HG03342 (cell line): Measurements from ENCODE around the gene APBA3.
A peak's percentile ranks its signal among the peaks of the same experiment; 100 is the strongest.
"Not testable (repeated sequence)": the region's sequence is repeated elsewhere in the genome, so short reads cannot be mapped to it uniquely, and the experiment has no call there.

Experiments
- ATAC-seq: cut with Tn5 transposase; IDR thresholded peaks from one replicate; pipeline ENCODE4 v1.9.1; 2021; ENCODE audit warnings: mild to moderate bottlenecking, moderate library complexity; ENCODE audit not compliant: unreplicated experiment

The APBA3 gene

DNA sequence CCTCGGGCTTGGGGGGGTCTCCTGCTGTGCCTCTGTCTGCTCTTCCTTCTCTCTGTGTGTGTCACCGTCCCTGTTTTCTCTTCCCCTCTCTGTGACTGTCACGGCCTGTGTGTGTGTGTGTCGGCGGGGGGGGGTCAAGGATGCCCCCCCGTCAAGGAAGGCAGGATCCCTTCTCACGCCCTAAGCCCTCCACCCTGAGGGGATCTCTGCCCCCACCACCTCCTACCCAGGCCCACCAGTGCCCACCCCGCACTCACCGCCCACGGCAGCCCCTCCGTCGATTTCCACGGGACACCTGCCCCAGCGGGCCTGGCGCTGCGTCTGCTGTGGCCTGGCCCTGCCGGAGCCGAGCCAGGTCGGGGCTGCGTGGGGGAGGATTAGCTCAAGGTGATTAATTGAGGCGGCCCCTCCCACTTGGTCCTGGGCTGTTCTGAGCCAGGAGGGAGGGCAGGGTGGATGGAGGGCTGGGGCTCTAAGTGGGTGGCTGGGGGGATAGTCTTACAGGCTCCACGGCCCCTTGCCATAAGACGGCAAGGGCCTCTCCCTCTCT is 10.5 kb upstream of the APBA3 start, which contains the start of gene RAX2:
TSS of gene RAX2 (minus strand) at position 323 of the 550 bp plus-strand sequence. CDS start 486 bp downstream, outside the sequence.
- ATAC-seq = no peak

DNA sequence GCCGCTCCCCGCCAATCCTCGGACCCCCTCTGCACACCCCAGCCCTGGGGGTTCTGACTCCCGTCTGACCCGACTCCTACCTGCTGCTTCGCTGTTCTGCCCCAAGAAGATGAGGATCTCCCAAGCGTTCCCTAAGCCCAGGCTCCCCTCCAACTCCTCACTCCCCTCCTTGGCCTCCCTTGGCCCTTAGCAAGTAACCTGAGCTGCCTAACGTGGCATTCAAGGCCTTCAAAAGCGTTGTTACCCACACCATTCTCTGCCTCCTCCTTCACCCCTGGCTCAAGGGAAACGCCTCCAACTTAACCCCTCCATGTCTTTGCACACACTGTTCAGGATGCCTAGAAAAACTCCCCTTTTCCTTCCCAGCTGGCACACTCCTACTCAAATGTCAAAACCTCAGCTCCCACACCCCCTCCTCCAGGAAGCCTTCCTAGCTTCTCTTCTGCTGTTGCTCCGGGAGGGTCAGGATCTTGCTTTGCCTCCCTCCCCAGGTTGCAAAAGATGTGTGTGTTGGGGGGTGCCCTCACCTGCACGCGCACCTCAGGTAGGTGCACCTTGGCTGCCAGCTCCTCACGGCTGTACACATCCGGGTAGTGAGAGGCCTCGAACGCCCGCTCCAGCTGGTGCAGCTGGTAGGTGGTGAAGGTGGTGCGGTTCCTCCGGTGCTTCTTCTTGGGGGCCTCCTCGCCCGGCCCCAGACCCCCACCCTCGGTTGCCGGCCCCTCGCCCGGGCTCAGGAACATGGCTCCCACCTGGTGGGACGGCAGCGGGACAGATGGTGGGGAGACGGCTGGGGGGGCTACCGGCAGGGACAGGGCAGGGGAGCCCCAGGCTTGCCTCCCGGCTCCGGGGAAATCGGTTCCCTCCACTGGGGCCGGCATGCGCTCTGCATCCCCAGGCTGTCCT is 9.8 kb upstream of the APBA3 start:
- no peak for ATAC-seq

DNA sequence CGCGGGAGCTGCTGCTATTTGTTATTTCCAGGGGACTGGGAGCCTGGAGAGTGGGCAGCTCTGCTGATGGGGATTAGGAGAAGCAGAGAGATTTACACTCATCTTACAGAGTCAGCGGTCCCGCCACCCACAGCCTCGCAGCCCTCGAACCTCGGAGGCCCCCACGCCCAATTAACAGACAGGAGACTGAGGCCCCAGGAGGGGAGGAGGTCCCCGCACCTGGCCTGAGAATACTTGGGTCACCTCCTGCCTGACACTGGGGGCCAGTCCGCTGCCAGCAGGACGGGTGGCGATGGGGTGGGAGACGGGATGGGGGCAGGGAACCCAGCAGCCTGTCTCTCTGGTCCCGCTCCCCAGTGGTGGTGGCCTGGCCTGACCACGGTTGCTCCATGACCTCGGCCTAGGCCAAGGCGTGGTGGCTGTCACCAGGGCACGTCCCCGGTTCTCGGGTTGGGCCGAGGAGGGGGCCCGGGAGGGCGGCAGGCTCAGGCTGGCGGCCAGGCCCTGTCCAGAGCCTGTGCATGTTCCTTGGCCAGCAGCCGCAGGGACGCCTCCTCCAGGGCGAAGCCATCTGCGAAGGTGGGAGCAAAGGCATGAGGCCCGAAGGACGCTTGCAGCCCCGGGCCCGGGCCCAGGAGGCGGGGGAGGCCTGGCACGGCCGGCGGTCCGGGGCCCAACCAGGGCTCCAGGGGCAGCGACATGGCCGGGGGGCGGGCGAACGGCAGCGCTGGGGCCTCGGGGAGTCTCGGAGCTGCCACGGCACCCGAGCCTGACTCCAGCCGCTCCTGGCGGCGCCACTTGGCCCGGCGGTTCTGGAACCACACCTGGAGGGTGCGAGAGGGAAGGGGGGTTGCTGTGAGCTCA is 8.9 kb upstream of the APBA3 start:
- no peak for ATAC-seq

GRCh38 chr19:3769494-3769893 is 8.0 kb upstream of the APBA3 start:
- ATAC-seq = no peak

DNA sequence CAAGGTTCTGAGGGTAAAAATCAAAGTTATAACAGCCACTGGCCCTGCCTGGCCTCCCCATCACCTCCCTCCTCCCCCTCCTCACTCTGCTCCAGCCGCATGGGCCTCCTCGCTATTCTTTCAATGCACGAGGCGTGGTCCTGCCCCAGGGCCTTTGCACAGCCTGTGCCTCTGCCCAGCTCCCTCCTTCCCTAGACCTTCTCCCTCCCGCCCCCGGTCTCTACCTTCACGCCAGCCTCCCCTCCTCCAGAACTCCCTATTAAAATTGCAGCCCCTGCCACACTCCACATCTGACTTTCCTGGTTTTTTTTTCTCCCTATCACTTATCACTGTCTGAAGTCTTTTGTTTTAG is 7.2 kb upstream of the APBA3 start:
- ATAC-seq = no peak

DNA sequence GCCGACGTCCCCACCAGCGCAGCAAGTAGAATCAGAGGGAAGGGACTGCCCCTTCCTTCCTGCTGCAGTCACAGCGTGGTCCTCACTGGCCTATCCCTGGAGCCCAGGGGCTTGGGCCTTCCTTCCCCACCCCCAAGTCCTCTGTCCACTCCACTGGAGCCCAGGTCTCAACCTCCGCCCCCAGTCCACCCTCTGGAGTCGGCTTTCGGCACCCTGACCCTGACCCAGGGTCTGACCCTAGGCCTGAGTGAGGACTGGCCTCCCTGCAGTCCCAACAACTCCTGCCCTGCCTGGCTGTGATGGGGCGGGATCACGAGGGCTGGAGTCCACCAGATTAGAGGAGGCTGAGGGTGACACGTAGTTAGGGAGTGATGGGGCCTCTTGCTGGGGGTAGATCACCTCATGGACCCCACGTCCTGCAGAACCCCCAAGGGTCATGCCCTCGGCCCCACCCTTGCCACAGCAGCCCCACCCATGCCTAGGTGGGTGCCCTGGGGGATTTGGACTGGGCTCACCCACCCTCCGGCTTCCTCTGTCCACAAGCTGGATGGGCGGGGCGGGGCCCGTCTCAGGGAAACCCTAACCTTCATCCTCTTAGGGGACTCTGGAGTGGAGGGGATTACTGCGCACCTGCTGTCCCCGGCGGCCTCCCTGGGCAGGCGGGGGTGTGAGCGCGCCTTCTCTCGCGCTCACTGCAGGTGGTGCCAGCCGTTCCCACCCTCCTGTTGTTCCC is 6.7 kb upstream of the APBA3 start:
- ATAC-seq = no peak

DNA sequence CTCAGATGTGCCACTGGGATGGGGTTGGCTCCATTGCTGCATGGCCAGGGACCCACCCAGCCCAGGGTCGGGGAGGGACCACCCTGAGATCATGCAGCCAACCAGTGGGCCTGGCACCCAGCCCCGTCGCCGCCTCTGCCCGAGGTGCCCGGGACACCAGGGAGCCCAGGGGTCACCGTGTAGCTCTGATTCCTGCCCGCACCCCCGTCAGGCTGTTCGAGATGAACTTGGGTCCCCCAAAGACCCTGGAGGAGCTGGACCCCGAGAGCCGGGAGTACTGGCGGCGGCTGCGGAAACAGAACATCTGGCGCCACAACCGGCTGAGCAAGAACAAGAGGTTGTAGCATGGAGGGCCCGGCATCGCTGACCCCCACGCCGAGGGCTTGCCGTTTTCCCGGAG is 5.6 kb upstream of the APBA3 start:
- no peak for ATAC-seq

- ATAC-seq = no peak
Measured at GRCh38 chr19:3766520-3766919, 5.0 kb upstream of the APBA3 start.

- ATAC-seq = not testable (repeated sequence)
Measured at GRCh38 chr19:3765757-3766156, 4.3 kb upstream of the APBA3 start.

DNA sequence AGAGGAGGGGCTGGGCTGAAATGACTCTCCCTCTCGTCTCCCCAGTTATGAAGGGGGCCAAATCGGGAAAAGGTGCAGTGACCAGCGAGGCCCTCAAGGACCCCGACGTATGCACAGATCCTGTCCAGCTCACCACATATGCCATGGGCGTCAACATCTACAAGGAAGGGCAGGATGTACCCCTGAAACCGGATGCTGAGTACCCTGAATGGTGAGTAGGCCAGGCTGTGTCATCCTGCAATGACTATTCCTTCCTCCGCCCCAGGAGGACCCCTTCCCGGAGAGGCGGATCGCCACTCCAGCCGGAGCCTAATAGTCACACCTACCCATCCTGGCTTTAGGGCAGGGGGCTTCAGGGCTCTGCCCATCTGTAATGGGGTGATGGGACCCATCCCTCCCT is 3.6 kb upstream of the APBA3 start:
- no peak for ATAC-seq

DNA sequence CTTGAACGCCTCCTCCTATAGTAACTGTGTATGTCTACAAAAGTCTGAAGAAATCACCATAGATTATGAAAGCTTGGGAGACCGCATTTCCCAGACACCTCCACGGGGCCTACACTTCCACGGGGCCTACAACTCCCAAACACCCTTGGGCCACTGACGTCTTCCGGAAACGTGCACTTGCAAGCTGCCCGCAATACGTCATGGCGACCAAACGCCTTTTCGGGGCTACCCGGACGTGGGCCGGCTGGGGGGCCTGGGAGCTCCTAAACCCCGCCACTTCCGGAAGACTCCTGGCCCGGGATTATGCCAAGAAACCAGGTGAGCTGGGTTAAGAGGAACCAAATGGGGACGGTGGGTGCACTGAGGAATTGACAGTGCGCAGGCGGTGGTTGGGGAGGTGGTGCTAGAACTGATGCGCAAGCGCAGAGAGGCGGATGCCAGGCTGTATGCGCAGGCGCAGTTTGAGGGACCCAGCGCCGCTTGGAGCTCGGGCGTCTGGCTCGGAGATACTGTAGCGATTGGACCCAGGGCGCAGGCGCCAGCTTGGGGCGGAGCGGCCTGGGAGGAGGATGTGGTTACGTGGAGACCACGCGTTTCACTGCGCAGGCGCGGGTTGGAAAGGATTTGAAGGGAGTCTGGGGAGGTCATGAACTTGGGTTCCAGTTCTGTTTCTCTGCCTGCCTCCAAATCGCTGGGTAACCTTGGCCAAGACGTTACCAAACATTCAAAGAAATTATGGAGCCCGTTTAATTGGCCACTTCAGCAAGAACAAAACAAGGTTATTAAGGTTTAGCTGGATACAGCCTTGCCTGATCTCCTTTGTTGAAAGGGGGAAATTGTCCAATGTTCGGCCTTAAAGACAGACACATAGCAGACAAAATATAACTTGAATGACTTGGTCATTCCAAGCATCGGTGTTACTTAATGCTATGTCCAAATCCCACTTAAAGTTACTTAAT is 1.3 kb upstream of the APBA3 start, which contains the start of gene MRPL54:
TSS of gene MRPL54 (plus strand) at position 182 of the 959 bp plus-strand sequence. CDS start at position 201, 19 bp downstream.
- ATAC-seq = peak; percentile 76

DNA sequence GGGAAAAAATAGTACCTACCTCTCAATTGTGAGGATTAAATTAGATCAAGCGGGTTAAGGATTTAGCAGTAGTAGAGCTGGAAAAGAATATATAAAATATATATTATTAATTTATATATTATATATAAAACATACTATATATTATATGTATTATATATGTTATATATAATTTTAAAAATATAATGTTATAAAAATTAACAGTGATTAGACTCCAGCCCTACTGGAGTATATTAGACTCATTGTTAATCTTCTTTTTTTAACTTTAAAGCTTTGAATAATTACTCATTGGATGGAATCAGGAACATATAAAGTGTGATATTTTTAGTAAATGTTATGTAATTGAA is 610 bp upstream of the APBA3 start:
- no peak for ATAC-seq

DNA sequence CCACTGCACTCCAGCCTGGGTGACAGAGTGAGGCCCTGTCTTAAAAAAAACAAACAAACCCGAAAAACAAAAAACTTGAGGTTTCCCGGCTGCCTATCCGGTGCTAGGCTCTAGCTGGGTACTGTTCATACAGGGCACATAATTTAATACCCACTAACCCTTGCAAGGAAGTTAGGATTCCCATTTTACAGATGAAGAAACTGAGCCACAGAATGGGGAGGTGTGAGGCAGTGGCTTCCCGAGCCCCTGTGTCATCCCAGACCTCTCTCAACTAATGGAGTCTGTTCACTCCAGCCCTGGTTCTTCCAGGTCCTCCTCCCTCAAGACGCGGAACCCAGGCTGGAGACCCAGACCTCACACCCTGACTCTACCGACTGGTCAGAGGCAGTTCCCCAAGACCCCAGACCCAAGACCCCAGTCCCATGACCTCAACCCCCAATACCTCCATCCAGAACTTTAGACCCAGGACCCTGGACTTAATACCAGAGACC is 576 bp downstream of the APBA3 start:
- no peak for ATAC-seq

DNA sequence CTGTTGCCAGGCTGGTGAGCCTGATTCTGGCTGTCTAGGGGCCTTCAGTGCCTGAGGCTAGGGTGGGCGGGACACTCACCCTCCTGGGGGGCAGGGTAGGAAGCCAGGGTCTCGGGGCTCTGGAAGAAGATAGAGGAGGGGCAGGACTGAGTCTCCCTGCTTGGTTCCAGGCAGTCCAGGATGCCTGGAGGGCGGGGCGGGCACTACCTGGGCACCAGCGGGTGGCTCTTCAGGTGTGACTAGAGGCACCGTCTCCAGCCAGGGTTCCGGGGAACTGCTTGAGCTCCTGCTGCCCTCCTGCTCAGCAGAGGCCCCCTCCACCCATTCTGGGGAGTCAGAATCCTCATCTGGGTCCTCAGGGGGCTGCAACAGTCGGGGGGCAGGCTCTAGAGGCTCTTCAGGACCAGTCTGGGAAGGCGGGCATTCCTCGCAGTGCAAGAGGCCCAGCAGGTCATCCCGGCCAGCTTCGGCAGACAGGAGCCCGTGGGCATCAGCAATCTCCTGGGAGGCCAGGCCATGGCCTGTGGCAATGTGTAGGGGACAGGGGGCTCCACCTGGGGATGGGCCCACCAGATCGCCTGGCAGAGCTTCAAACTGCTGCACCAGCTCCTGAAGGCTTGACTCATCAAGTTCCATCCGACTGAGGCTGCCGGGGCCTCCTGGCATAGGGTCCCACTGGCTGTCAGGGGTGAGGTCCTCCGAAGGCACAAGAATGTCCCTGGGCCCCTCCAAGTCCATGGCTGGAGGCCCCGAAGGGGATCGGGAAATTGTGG is 1.8 kb downstream of the APBA3 start:
- no peak for ATAC-seq

- ATAC-seq = not testable (repeated sequence)
Measured at GRCh38 chr19:3758297-3758696, 3.2 kb downstream of the APBA3 start.

DNA sequence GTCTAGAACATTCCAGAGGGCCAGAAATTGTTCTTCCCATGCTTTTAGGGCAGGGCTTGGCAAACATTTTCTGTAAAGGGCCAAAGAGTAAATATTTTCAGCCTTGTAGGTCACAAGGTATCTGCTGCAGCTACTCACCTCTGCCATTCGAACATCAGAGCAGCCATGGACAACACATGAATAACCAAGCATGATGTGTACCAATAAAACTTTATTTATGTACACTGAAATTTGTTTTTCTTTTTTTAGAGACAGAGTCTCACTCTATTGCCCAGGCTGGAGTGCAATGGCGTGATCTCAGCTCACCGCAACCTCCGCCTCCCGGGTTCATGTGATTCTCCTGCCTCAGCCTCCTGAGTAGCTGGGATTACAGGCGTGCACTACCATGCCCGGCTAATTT is 3.8 kb downstream of the APBA3 start:
- ATAC-seq = not testable (repeated sequence)

DNA sequence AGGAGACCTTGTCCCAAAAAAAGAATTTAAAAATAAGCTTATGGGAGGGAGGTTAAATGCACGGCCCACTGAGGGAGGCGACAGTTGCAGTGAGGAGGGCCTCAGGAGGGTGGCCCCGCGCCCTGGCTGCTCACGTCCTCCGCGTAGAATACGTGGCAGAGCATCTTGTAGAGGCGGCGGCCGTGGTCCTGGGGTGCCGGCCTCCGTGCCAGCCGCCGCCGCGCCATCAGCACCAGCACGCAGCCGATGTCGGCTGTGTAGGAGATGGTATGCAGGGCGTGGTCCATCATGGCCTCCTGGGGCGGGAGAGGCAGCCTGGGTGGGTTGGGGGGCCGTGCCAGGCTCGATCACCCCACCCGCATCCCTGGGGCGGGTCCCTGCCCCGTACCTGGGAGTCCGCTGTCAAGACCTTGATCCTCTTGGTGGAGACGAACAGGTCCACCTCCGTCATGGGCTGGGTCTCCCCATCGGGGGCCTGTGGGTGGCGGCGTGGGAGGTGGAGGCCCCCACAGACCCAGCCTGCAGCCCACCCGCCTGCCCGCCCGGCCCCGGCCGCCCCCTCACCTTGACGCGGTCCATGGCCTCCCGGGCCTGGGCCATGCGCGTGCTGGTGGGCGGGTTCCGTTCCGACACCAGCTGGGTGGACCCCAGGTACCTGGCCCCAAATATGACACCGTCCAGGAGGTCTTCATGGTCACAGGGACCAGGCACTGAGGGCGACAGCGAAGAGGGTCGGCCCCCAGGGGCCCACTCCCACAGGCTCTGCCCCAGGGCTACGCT is 7.7 kb downstream of the APBA3 start:
- ATAC-seq = no peak

DNA sequence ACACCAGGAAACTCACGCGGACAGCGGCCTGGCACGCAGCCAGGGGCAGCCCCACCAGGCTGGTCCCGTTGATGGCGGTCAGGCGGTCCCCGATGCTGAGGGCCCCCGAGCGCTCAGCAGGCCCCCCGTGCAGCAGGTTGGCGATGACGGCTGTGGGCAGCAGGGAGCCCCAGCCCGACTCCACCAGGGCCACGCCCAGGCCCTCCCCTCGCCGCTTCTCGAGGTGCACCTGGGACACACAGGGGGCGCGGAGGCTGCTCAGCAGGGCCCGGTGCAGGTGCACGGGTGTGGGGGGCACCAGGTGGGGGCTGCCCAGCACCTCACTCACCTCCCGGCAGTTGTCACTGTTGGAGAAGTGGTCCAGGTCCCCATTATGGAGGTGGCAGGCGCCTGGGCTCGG is 9.0 kb downstream of the APBA3 start:
- ATAC-seq = no peak
